DMS53 (cell line): ENCODE measurements around the gene FLCN.
A peak's percentile ranks its signal among the peaks of the same experiment; 100 is the strongest.
"Not testable (repeated sequence)": the region's sequence is repeated elsewhere in the genome, so short reads cannot be mapped to it uniquely, and the experiment has no call there.

Source experiments
- DNase-seq: peaks from one replicate; lab custom pipeline; 2025; lab: John Stamatoyannopoulos, UW

FLCN gene

DNA sequence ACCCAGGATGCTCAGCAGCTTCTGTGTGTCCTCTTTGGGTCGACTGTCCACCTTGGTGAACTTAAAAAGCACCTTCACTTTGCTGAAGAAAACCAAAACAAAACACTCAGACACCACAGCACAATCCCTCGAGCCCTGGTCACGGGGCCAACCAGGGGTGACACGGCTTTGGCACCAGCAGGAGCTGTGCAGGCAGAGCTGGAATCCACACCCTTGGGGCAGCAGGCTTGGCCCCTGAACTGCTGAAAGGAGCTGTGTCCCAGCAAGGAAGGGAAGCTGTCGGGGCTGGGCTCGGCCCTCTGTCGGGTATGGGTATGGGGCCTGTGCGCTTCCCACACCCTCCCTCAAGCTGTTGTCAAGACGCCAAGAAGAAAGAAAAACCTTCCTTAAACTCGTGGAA is 23.2 kb downstream of the FLCN start:
- DNase-seq = no peak

GRCh38 chr17:17207998-17208397 is 29.0 kb downstream of the FLCN start:
- DNase-seq = peak; percentile 13

DNA sequence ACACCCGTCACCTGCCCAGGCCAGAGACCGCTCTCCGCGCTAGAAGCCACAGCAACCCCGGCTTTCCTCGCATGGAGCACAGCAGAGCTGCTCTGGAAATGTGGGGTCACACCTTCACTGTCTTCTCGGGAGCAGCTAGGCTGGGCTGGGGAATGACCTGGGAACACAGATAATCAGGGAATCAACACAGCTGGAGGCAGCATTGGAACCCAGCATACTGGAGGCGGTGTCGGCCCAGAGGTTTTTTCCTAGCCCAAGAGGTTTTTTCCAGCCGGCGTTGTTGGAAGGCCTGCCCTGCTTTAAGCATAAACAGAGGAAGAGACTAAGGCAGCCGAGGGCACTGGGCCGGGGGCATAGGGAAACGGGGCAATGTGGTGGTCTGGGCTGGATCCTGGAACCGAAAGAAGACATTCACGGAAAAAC is 30.0 kb downstream of the FLCN start:
- DNase-seq = no peak

DNA sequence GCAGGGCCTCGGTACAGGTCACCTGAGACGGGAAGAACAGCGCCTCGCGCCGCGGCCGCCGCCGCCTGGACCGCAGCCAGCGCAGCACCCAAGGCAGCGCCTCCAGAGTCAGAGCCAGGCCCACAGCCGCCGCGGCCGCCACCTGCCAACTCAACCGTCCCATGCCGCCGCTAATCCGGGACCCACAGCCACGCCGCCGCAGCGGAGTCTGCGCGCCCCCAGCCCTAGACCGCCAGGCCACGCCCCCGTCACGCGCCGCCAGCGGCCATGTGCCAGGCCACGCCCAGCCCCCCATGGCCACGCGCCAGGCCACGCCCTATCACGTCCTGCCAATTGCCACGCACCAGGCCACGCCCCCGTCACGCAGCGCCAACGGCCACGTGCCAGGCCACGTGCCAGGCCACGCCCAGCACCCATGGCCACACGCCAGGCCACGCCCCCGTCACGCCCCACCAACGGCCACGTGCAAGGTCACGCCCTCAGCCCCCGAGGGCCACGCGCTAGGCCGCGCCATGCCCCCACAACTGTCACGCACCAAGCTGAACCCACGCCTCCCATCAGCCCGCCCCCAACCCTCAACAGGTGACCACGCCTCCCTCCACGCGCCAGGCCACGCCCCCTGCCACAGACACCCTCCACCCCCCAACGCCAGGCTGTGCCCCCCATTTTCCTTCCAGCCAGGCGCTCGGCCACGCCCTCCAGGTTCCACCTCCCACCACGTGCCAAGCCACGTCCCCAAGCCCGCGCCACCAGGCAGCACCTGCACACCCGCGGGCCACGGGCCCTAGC is 30.6 kb downstream of the FLCN start, which contains the start of gene PLD6:
PLD6 (minus strand) TSS at position 210 of the 789 bp plus-strand sequence; CDS start at position 163, 47 bp downstream.
- peak; percentile 91 for DNase-seq

- DNase-seq = peak; percentile 77
Measured at GRCh38 chr17:17205368-17206123, 31.4 kb downstream of the FLCN start.

DNA sequence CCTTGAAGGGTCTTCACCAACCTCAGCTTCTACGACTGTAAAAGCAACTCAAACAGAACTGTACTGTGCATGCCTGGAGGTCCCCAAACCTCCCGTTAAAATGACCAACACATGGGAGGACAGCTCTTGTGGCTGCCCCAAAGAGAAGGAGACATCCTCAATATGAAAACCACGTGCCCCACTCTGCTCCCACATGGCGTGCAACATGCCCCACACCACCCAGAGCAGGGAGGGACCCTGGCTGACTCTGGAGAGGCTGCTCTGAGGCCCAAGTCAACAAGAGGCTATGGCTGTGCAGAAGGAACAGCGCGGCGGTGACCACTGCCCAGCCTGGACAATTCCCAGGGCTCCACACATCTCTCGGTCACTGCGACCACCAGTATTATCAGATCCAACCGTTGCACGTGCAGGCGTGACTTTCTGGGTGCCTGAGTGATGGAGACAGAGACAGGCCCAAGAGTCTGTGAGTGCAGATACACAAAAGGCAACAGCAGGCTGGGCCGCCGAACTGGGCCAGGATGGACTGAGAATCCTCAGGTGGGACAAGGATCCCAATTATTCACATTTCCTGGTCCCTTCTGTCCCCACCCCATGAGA is 32.2 kb downstream of the FLCN start:
- DNase-seq = no peak

DNA sequence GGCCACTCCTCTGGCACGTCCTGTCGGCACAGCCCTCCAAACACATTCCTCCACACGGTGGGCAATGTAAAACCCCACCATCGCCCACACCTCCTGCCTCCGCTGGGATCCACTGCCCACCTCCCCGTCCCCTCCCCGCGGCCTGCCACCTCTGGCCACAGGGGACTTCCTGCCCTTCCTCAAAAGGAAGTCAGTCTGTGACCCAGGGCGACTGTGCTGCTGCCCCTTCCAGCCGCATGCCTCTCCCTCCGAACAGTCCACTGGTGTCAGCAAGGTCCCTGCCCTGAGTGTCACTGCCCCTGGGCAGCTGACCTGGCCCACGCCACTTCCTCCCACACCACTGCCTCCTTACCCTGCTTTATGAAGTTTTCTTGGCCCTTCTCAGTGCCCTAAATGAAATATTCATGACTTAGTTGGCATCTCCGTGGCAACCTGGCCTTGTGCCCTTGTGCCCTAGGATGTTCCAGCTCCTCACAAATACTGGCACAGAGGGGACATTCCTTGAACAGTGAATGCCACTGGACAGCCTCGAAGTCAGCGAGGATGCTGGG is 32.9 kb downstream of the FLCN start:
- DNase-seq = no peak

DNA sequence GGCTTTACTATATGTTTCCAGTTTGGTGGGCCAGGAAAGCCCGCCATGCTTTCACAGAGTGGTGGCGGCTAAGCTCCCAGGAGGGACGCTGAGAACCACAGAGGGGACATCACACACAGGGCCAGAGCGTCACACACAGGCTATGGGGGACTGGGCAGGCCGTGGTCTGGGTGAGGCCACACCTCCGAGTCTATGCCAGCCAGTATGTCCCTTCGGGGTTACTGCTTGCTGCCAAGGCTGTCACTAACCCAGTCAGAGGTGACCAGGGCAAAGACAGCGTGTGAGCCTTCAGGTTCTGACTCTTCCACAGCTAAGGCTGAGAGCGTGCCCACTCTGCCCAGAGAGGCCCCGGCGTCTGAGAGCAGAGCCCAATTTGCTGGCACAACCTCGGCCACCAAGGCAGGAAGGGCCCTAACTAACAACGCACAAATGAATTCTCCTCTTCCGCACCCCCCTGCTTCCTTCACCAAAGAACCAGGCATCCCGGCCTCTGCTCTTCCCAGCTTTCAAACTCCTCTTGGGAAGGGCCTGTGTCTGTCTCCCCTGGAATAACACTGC is 33.7 kb downstream of the FLCN start:
- no peak for DNase-seq

GRCh38 chr17:17201907-17202306 is 35.1 kb downstream of the FLCN start:
- DNase-seq = no peak

- DNase-seq = no peak
Measured at GRCh38 chr17:17201271-17201670, 35.7 kb downstream of the FLCN start.

DNA sequence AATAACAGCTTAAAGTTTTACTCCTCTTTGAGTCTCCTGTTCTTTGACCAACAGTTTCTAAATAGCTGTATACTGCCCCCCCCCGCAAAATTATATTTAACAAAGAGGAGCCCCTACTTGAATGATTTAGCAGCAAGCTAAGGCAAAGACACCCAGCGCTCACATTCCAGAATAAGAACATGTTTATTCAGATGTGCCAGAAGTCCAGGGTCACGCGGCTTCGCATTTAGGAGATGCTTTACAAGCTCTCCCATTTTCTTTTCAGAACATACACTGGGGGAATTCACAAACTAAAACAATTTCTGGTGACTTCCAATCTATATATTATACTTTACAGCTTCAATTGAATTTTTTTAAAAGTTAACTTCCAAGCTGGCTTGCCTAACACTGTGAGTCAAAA is 36.1 kb downstream of the FLCN start:
- DNase-seq = no peak

DNA sequence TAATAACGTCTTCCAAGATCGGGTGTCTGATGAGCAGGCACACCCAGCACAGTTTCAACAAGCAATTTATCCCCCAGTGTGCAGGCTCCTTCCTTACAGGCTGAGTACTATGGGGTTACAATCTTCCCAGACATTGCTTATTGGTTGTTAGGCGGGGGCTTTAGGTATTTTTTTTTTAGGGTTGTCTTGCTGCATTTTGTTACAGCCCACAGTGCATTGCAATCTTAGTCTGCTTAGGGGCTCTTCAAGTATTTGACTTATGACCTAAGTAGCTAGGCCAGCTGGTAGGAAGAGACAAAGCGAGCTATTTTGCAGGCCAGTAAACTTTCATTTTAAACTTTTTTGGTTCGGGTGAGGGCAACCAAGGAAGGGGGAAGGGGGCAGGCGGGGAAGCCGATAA is 36.7 kb downstream of the FLCN start:
- no peak for DNase-seq

DNA sequence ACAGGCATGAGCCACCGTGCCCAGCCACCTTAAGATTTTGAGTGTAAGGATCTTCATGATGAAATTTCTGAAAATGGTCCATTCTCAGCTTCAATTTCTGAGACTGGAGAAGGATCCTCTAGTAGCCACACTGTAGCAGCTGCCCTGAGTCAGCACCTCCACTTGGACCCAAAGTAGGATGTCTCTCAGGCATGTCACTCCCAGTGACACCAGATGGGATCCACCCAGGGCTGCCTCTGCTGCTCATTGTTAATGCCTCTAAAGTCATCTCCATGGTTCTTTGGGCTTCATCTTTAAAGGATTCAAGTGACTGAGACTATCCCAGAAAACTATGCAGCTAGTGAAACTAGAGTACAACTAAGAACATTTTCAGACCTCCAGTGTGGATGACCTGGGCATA is 38.7 kb downstream of the FLCN start:
- no peak for DNase-seq

GRCh38 chr17:17196776-17197175 is 40.2 kb downstream of the FLCN start:
- no peak for DNase-seq

- not testable (repeated sequence) for DNase-seq
Measured at GRCh38 chr17:17195466-17195865, 41.5 kb downstream of the FLCN start.

DNA sequence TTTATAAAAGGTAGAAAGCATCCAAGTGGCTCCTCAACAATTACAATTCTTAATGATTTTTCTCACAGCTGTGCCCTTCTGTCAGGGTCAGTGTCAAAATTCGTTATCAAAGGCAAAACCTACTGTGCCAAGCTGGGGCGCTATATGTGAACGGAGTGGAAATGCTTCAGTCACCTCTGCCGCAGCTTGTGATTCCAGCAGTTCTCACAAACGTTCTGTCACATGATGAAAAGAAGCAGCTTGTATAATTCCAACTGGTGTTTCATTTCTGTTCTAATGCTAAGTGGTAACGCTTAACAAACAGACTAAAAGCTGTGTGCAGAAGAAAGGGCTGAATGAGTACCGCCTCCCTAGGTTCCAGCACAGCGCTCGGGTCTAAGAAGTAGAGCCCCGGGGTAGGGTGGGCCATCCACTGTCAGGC is 45.0 kb downstream of the FLCN start:
- no peak for DNase-seq

- no peak for DNase-seq
Measured at GRCh38 chr17:17191346-17191792, 45.6 kb downstream of the FLCN start.

GRCh38 chr17:17190188-17190587 is 46.8 kb downstream of the FLCN start:
- DNase-seq = no peak

- DNase-seq = no peak
Measured at GRCh38 chr17:17189559-17189958, 47.4 kb downstream of the FLCN start.

GRCh38 chr17:17188586-17188985 is 48.4 kb downstream of the FLCN start:
- no peak for DNase-seq

- DNase-seq = no peak
Measured at GRCh38 chr17:17186551-17187505, 50.1 kb downstream of the FLCN start.
